ENCODE measurements around the gene MYO1G.

MYO1G gene

DNA sequence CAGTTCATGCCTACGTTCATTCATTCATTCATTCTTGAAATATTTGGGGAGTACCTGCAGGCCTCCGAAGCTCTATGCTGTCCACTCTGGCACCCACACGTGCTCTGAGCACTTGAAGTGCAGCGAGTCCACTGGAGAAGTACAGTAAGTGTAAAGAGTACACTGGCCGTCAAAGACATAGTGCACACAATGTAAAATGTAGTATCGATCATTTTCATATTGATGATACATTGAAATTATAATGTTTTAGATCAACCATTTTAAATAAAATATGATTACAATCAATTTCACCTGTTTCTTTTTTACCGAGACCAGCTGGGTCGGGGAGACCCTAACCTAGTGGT lies 56.5 kb downstream of the MYO1G start:
- no peak overlapping the region for H3K9ac ChIP-seq (ENCODE audit: low read length)
- no peaks in the 10 kb centered on the region for H3K36me3 ChIP-seq (ENCODE audit: control insufficient read depth, insufficient read depth, low read length)
- no peak overlapping the region for H3K4me3 ChIP-seq (ENCODE audit: low read length)
- no peaks in the 10 kb centered on the region for H3K4me1 ChIP-seq (ENCODE audit: control insufficient read depth, insufficient read depth, low read length)
- H3K27ac ChIP-seq (ENCODE audit: low read depth, low read length) = no peak overlapping the region
- no peaks in the 10 kb centered on the region for H3K27me3 ChIP-seq (ENCODE audit: control insufficient read depth, insufficient read depth, low read length)

DNA sequence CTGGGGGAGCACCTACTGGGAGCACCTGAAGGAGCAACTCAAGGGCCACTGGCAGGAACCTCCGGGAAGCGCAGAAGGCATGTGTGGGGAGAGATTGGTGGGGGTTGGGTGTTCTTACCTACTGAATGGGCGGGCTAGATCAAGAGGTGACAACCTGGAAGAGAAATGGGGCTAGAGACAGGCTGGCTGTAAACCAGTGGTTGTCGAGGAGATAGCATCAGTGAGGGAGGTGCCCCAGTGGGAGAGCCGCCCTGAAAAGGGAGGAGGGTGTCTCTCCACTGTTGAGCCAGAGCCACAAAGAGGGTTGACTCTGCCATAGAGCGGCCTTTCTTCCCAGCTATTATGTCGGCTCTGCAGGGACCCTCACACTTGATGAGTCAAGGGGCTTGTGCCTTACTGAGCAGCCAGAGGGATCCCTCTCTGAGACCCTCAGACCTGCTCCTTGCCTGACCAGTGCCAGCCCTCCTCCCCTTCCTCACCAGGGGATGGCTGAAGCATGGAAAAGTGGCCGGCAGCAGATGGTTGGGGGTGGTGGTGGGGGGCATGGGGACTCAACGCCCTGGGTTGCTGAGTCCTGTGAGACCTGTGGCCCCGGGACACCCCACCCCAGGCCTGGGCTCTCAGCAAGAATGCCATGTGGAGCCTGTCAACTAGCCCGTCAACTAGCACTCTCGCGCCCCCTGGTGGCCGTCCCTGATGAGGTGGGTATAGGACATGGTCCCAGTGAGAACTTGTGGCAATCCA lies 57.0 kb downstream of the MYO1G start:
- no peaks in the 10 kb centered on the region for H3K36me3 ChIP-seq (ENCODE audit: control insufficient read depth, insufficient read depth, low read length)
- H3K27me3 ChIP-seq (ENCODE audit: control insufficient read depth, insufficient read depth, low read length) = no peaks in the 10 kb centered on the region
- no peak overlapping the region for H3K4me3 ChIP-seq (ENCODE audit: low read length)
- no peaks in the 10 kb centered on the region for H3K4me1 ChIP-seq (ENCODE audit: control insufficient read depth, insufficient read depth, low read length)
- no peak overlapping the region for H3K9ac ChIP-seq (ENCODE audit: low read length)
- no peak overlapping the region for H3K27ac ChIP-seq (ENCODE audit: low read depth, low read length)

GRCh38 chr7:44920119-44920518 lies 58.7 kb downstream of the MYO1G start:
- H3K4me1 ChIP-seq (ENCODE audit: control insufficient read depth, insufficient read depth, low read length) = no peaks in the 10 kb centered on the region
- no peak overlapping the region for H3K27ac ChIP-seq (ENCODE audit: low read depth, low read length)
- H3K9ac ChIP-seq (ENCODE audit: low read length) = no peak overlapping the region
- no peak overlapping the region for H3K4me3 ChIP-seq (ENCODE audit: low read length)
- no peaks in the 10 kb centered on the region for H3K27me3 ChIP-seq (ENCODE audit: control insufficient read depth, insufficient read depth, low read length)
- no peaks in the 10 kb centered on the region for H3K36me3 ChIP-seq (ENCODE audit: control insufficient read depth, insufficient read depth, low read length)

DNA sequence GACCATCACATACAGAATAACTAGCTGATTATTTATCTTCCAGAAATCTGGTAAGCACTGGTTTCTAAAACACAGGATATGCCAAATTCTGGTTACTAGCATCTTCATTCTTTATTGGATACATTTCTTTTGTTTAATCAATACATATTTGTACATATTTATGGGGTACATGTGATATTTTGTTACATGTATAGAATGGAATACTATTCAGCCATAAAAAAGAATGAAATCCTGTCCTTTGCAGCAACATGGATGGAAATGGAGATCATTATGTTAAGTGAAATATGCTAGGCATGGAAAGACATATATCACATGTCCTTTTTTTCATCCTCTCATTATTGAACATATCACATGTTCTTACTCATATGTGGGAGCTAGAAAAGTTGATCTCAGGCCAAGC lies 60.8 kb downstream of the MYO1G start:
- Histone ChIP-seq H3K9ac (ENCODE audit: low read length) (no peak overlapping the region), H3K27ac (ENCODE audit: low read depth, low read length) (no peak overlapping the region), H3K36me3 (ENCODE audit: control insufficient read depth, insufficient read depth, low read length) (no peaks in the 10 kb centered on the region), H3K4me1 (ENCODE audit: control insufficient read depth, insufficient read depth, low read length) (no peaks in the 10 kb centered on the region), H3K27me3 (ENCODE audit: control insufficient read depth, insufficient read depth, low read length) (no peaks in the 10 kb centered on the region), H3K4me3 (ENCODE audit: low read length) (no peak overlapping the region)

- no peaks in the 10 kb centered on the region for H3K27me3 ChIP-seq (ENCODE audit: control insufficient read depth, insufficient read depth, low read length)
- H3K4me1 ChIP-seq (ENCODE audit: control insufficient read depth, insufficient read depth, low read length) = no peaks in the 10 kb centered on the region
- H3K9ac ChIP-seq (ENCODE audit: low read length) = no peak overlapping the region
- H3K4me3 ChIP-seq (ENCODE audit: low read length) = no peak overlapping the region
- no peak overlapping the region for H3K27ac ChIP-seq (ENCODE audit: low read depth, low read length)
- H3K36me3 ChIP-seq (ENCODE audit: control insufficient read depth, insufficient read depth, low read length) = no peaks in the 10 kb centered on the region
Measured at GRCh38 chr7:44917465-44917864, 61.4 kb downstream of the MYO1G start.

DNA sequence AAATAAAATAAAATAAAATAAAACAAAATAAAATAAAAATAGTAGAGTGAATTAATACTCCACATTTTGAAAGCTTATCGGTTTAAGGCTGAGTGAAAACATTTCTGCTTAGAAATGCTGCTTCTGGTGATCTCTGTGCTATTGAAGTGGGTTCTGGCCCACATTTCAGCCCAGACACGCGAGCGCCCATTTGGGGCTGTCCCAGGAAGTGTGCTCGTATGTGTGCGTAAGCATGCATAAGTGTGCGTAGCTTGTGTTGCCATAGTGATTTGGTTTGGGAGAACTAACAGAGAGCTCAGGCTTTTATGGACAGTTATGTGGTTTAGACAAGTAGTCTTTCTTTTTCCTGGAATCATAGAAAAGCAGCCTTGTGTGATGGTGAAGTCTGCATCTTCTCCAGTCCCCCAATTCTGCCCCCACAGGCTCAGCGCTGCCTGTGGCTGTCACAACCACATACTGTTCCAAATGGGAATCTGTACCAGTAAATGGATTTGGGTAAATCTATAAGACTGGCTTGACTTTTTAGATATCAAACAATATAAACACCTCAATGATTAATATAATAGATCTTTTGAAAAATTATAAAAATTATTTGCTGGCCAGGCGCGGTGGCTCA lies 63.7 kb downstream of the MYO1G start:
- Histone ChIP-seq H3K9ac (ENCODE audit: low read length) (no peak overlapping the region), H3K4me3 (ENCODE audit: low read length) (no peak overlapping the region), H3K36me3 (ENCODE audit: control insufficient read depth, insufficient read depth, low read length) (no peaks in the 10 kb centered on the region), H3K27ac (ENCODE audit: low read depth, low read length) (no peak overlapping the region), H3K27me3 (ENCODE audit: control insufficient read depth, insufficient read depth, low read length) (no peaks in the 10 kb centered on the region), H3K4me1 (ENCODE audit: control insufficient read depth, insufficient read depth, low read length) (no peaks in the 10 kb centered on the region)

DNA sequence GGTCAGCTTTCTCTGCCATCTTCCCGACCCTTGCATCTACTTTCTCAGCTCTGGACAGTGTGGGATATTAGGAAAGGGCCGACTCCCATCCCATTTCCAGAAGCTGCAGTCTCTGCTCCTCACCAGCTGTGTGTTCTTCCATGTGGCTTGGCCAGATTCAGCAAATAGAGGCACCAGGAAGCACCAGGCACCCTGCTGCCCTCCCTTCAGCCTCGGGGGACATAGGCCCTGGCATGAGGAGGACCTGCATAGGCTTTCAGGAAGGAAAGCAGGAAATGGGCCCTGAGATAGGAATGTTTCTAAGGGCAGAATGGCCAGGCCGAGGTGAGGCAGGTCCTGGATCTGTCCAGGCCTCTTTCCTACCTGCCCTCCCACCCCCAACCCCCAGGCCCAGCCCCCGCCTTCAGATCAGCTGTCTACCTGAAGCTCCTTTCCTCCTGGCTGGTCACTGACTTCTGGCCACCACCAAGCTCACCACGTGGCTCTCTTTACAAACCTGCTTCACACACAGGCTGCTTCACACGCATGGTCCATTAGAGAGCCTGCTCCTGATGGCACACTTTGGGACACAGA lies 66.0 kb downstream of the MYO1G start:
- no peak overlapping the region for H3K9ac ChIP-seq (ENCODE audit: low read length)
- H3K36me3 ChIP-seq (ENCODE audit: control insufficient read depth, insufficient read depth, low read length) = no peaks in the 10 kb centered on the region
- H3K27me3 ChIP-seq (ENCODE audit: control insufficient read depth, insufficient read depth, low read length) = no peaks in the 10 kb centered on the region
- no peak overlapping the region for H3K27ac ChIP-seq (ENCODE audit: low read depth, low read length)
- H3K4me3 ChIP-seq (ENCODE audit: low read length) = no peak overlapping the region
- H3K4me1 ChIP-seq (ENCODE audit: control insufficient read depth, insufficient read depth, low read length) = no peaks in the 10 kb centered on the region
